B cell (primary cell): ENCODE results near the gene TMEM92. TPM values are rescaled to one million over a fixed set of nuclear protein-coding genes. Genes with fewer than 3 reads are reported as not detected.

Source experiments
- ATAC-seq: fragments of 200-7000 bp; cut with Tn5 transposase; one replicate; pipeline ENCODE4 v1.10.0; 2021; ENCODE audit warnings: low read depth, mild to moderate bottlenecking, moderate number of reproducible peaks, moderate library complexity
- CTCF ChIA-PET: fragments of 350-600 bp; sonication (Branson Sonifier 250); formaldehyde crosslinking; loops from one replicate; lab custom pipeline; 2021; ENCODE audit warnings: antibody characterized with exemption, inconsistent platforms; lab: Charles Lee
- POLR2A ChIA-PET: fragments of 350-600 bp; sonication (Branson Sonifier 250); formaldehyde crosslinking; loops from one replicate; lab custom pipeline; 2021; ENCODE audit warnings: antibody characterized with exemption; lab: Charles Lee
- DNase-seq: peaks from one replicate; pipeline ENCODE4 v3.0.0; 2013
- H2AFZ ChIP-seq: 2 replicates; pipeline ENCODE4 v1.6.1; 2012; ENCODE audit warnings: mild to moderate bottlenecking, low read depth, low read length; ENCODE audit not compliant: insufficient read depth, poor library complexity, severe bottlenecking
- H3K27ac ChIP-seq, 2 donors: 1 replicate in 1 of 2; 2 replicates in 1 of 2; pipeline ENCODE4 v1.5.1; 2012 to 2013; ENCODE audit warnings: low read length in 2 of 2, mild to moderate bottlenecking in 2 of 2, moderate library complexity in 1 of 2
- H3K27me3 ChIP-seq, 4 experiments: fragments of 200-600 bp in 1 of 4; sonication (generic) in 1 of 4; replicated peaks in 1 of 4; 1 replicate in 2 of 4; 2 replicates in 2 of 4; pipeline versions ENCODE4 v1.6.1 to v1.7.0; 2013 to 2016; ENCODE audit warnings: low read length in 3 of 4, mild to moderate bottlenecking in 2 of 4, mixed read lengths in 1 of 4, moderate library complexity in 1 of 4; ENCODE audit not compliant: insufficient read depth in 4 of 4, control insufficient read depth in 3 of 4; ENCODE audit errors: control extremely low read depth in 1 of 4
- H3K36me3 ChIP-seq, 2 experiments: replicated peaks in 1 of 2; 1 replicate in 1 of 2; 2 replicates in 1 of 2; pipeline versions ENCODE4 v1.6.1 to v1.7.1; 2013; ENCODE audit warnings: low read length in 1 of 2; ENCODE audit not compliant: insufficient read depth in 2 of 2, control insufficient read depth in 1 of 2; ENCODE audit errors: control extremely low read depth in 1 of 2, extremely low read depth in 1 of 2
- H3K4me1 ChIP-seq, 2 donors: fragments of 200-600 bp in 1 of 2; sonication (generic) in 1 of 2; 1 replicate in 1 of 2; 2 replicates in 1 of 2; pipeline versions ENCODE4 v1.5.1 to v1.6.1; 2013 to 2017; ENCODE audit warnings: low read length in 2 of 2; ENCODE audit not compliant: control insufficient read depth in 2 of 2, insufficient read depth in 2 of 2
- H3K4me2 ChIP-seq: replicated peaks from 2 replicates; pipeline ENCODE3; 2012; ENCODE audit warnings: mild to moderate bottlenecking, low read depth, low read length; ENCODE audit not compliant: poor library complexity, severe bottlenecking
- H3K4me3 ChIP-seq, 5 experiments: fragments of 200-600 bp in 1 of 5; sonication (generic) in 1 of 5; 1 replicate in 3 of 5; 2 replicates in 2 of 5; pipeline versions ENCODE4 v1.5.1 to v1.7.0; 2011 to 2016; ENCODE audit warnings: low read length in 4 of 5, mild to moderate bottlenecking in 4 of 5, low read depth in 2 of 5, control low read depth in 1 of 5, moderate library complexity in 1 of 5; ENCODE audit not compliant: insufficient read depth in 1 of 5; ENCODE audit errors: control extremely low read depth in 1 of 5, extremely low read depth in 1 of 5
- H3K79me2 ChIP-seq: fragments of 200-600 bp; sonication (generic); one replicate; pipeline ENCODE4 v1.6.0; 2016; ENCODE audit warnings: low read length; ENCODE audit not compliant: control insufficient read depth, insufficient read depth
- H3K9ac ChIP-seq: fragments of 200-600 bp; sonication (generic); 2 replicates; pipeline ENCODE4 v1.6.1; 2017; ENCODE audit warnings: mild to moderate bottlenecking, low read length, moderate library complexity
- H3K9me3 ChIP-seq, 3 donors: one replicate each; pipeline versions ENCODE4 v1.6.1 to v1.7.1; 2013; ENCODE audit warnings: low read length in 2 of 3; ENCODE audit not compliant: control insufficient read depth in 2 of 3, insufficient read depth in 1 of 3; ENCODE audit errors: control extremely low read depth in 1 of 3
- H4K20me1 ChIP-seq: 2 replicates; pipeline ENCODE4 v1.6.0; 2012; ENCODE audit warnings: mild to moderate bottlenecking, low read length; ENCODE audit not compliant: insufficient read depth, control insufficient read depth, poor library complexity, severe bottlenecking
- H3K27ac Mint-ChIP-seq: one replicate; pipeline ENCODE4 v1.8.0; 2021; ENCODE audit warnings: mixed read lengths
- H3K27me3 Mint-ChIP-seq: one replicate; pipeline ENCODE4 v1.8.0; 2021; ENCODE audit warnings: mixed read lengths
- H3K4me1 Mint-ChIP-seq: one replicate; pipeline ENCODE4 v1.8.0; 2021; ENCODE audit warnings: mixed read lengths
- H3K4me3 Mint-ChIP-seq: one replicate; pipeline ENCODE4 v1.8.0; 2021; ENCODE audit warnings: mixed read lengths
- H3K9me3 Mint-ChIP-seq: one replicate; pipeline ENCODE4 v1.8.0; 2022; ENCODE audit warnings: mixed read lengths; ENCODE audit not compliant: insufficient read depth
- CTCF ChIP-seq: fragments of 200-600 bp; IDR thresholded peaks from one replicate; pipeline ENCODE4 v1.8.0; 2022; ENCODE audit warnings: antibody characterized with exemption, mild to moderate bottlenecking
- EZH2 ChIP-seq: IDR thresholded peaks from 2 replicates; pipeline ENCODE4 v1.6.1; 2012; ENCODE audit warnings: borderline replicate concordance, low read depth, mild to moderate bottlenecking, moderate library complexity, low read length; ENCODE audit not compliant: insufficient read depth, poor library complexity, severe bottlenecking
- WGBS: methylation state at CpG from one replicate; pipeline ENCODE4 v1.1.5; 2013; ENCODE audit warnings: missing lambda C conversion rate; ENCODE audit not compliant: insufficient coverage; 5-methylcytosine and 5-hydroxymethylcytosine counted together
- intact Hi-C: fragments of 100-400 bp; cut with micrococcal nuclease; formaldehyde crosslinking; loops from one replicate; pipeline ENCODE4 v1.10.0; 2022
- polyA plus RNA-seq: library from polyadenylated mRNA; depleted of rRNA; stranded (reverse); fragments of >200 nt; gene quantifications from 2 replicates; pipeline ENCODE4 v1.2.3, GENCODE V29; 2012
- total RNA-seq, 2 donors: library from RNA; stranded (reverse); fragments of 120-200 nt in 1 of 2; gene quantifications; 1 replicate in 1 of 2; 2 replicates in 1 of 2; pipeline versions ENCODE4 v1.2.3 to v1.2.4, GENCODE V29; 2013 to 2022

Gene TMEM92
- total and polyA plus RNA-seq, 2 donors (not counting 1 experiment from before 2014, with no cell fraction given), result not detected

- TF ChIP-seq CTCF (no peak), EZH2 (no peak)
- CTCF ChIA-PET, result interaction anchor here (0.8 kb wide), 1 partner anchor 102 kb away, joined by 3 read pairs; no protein-coding TSS in a partner anchor
Measured at GRCh38 chr17:50301891-50302584, 27.8 kb downstream of the TMEM92 start.

GRCh38 chr17:50303051-50303450 is 28.8 kb downstream of the TMEM92 start:
- Histone ChIP-seq H3K4me3 (no peak overlapping the region), H3K9ac (no peak overlapping the region), H3K9me3 (no peaks in the 10 kb centered on the region), H3K27me3 (peaks cover 0 to 3% (median 1%) of the 10 kb centered on the region in 4 experiments), H3K79me2 (no peaks in the 10 kb centered on the region), H3K4me1 (no peaks in the 10 kb centered on the region), H3K4me2 (no peak overlapping the region), H3K36me3 (no peaks in the 10 kb centered on the region), H4K20me1 (no peaks in the 10 kb centered on the region), H3K27ac (no peak overlapping the region), H2AFZ (no peak overlapping the region)
- ChIA-PET POLR2A (no interaction called here), CTCF (interaction anchor here (0.8 kb wide), 1 partner anchor 103 kb away, joined by 3 read pairs; no protein-coding TSS in a partner anchor)
- peaks cover 29% of the 10 kb centered on the region for H3K27me3 Mint-ChIP-seq
- intact Hi-C loops, result no loop called here
- ATAC-seq (no peak), DNase-seq (no peak)
- WGBS, result 95% methylated on average over 11 of the region's 11 CpGs
- H3K4me3 Mint-ChIP-seq, result no peak overlapping the region
- no peak overlapping the region for H3K27ac Mint-ChIP-seq
- no peaks in the 10 kb centered on the region for H3K9me3 Mint-ChIP-seq
- TF ChIP-seq CTCF (no peak), EZH2 (no peak)
- H3K4me1 Mint-ChIP-seq, result no peaks in the 10 kb centered on the region

More at GRCh38 chr17:50301891-50302584, 27.8 kb downstream of the TMEM92 start:
- no peak for ATAC-seq
- POLR2A ChIA-PET, result no interaction called here
- H3K27ac ChIP-seq, result no peak overlapping the region
- no peaks in the 10 kb centered on the region for H3K9me3 ChIP-seq
- WGBS, result 89% methylated on average over 9 of the region's 9 CpGs
- intact Hi-C loops, result no loop called here
- Mint-ChIP-seq H3K9me3 (no peaks in the 10 kb centered on the region), H3K27ac (no peak overlapping the region), H3K27me3 (peaks cover 32% of the 10 kb centered on the region), H3K4me3 (no peak overlapping the region), H3K4me1 (no peaks in the 10 kb centered on the region)
- no peak overlapping the region for H3K4me2 ChIP-seq
- no peak for DNase-seq
- no peak overlapping the region for H2AFZ ChIP-seq
- no peaks in the 10 kb centered on the region for H3K4me1 ChIP-seq
- no peaks in the 10 kb centered on the region for H3K36me3 ChIP-seq
- no peak overlapping the region for H3K4me3 ChIP-seq
- no peaks in the 10 kb centered on the region for H3K79me2 ChIP-seq
- H3K27me3 ChIP-seq, result peaks cover 0 to 3% (median 1%) of the 10 kb centered on the region in 4 experiments
- no peak overlapping the region for H3K9ac ChIP-seq
- H4K20me1 ChIP-seq, result no peaks in the 10 kb centered on the region
